Transverse colon (tissue), 4 donors: ENCODE measurements around the gene MFSD12. TPM values are rescaled to one million over a fixed set of nuclear protein-coding genes. Genes with fewer than 3 reads are reported as not detected.
"Not testable (repeated sequence)": the region's sequence is repeated elsewhere in the genome, so short reads cannot be mapped to it uniquely, and the experiment has no call there.

ENCODE experiments used
- DNase-seq: peaks from one replicate; pipeline ENCODE4 v3.0.0-alpha.2; 2019
- H3K27ac ChIP-seq, 4 donors: fragments of 200-600 bp; sonication (generic); 2 replicates each; pipeline ENCODE4 v1.5.1; 2016 to 2018; ENCODE audit warnings: inconsistent platforms in 4 of 4
- H3K27me3 ChIP-seq: fragments of 200-600 bp; sonication (generic); 2 replicates; pipeline ENCODE4 v1.5.1; 2017; ENCODE audit warnings: inconsistent platforms
- H3K36me3 ChIP-seq, 4 donors: fragments of 200-600 bp; sonication (generic); 2 replicates each; pipeline ENCODE4 v1.5.1; 2017 to 2019; ENCODE audit warnings: inconsistent platforms in 4 of 4
- H3K4me1 ChIP-seq, 4 donors: fragments of 200-600 bp; sonication (generic); 2 replicates each; pipeline ENCODE4 v1.5.1; 2017 to 2020; ENCODE audit warnings: inconsistent platforms in 4 of 4
- H3K4me3 ChIP-seq, 4 donors: fragments of 200-600 bp; sonication (generic); 1 replicate in 1 of 4; 2 replicates in 3 of 4; pipeline versions ENCODE4 v1.5.1 to v1.6.1; 2017 to 2019; ENCODE audit warnings: inconsistent platforms in 4 of 4
- H3K9me3 ChIP-seq, 2 donors: fragments of 200-600 bp; sonication (generic); 2 replicates each; pipeline ENCODE4 v1.5.1; 2017 to 2019; ENCODE audit warnings: inconsistent platforms in 2 of 2
- EP300 ChIP-seq: sonication (generic); formaldehyde crosslinking; IDR thresholded peaks from one replicate; pipeline ENCODE4 v1.6.1; 2017; ENCODE audit warnings: antibody characterized with exemption, low read depth
- POLR2A ChIP-seq: fragments of 450-650 bp; IDR thresholded peaks from one replicate; pipeline ENCODE4 v1.6.1; 2016; ENCODE audit warnings: antibody characterized with exemption, mild to moderate bottlenecking, moderate library complexity
- POLR2AphosphoS5 ChIP-seq, 3 donors: sonication (generic); formaldehyde crosslinking; IDR thresholded peaks; one replicate each; pipeline ENCODE4 v1.6.1; 2016; ENCODE audit warnings: antibody characterized with exemption in 3 of 3
- WGBS, 2 donors: methylation state at CpG; one replicate each; pipeline ENCODE4 v1.1.5; 2018; ENCODE audit warnings: low coverage in 1 of 2; 5-methylcytosine and 5-hydroxymethylcytosine counted together
- in situ Hi-C, 4 donors: fragments of 200-750 bp; cut with MboI; loops; one replicate each; pipeline versions ENCODE4 v1.15.0 to v1.15.1; 2017; ENCODE audit warnings: low sequenced_read_pairs in 3 of 4, low pct_ligation_motif_present in 1 of 4, low pct_unique_long_range_greater_than_20kb in 1 of 4
- intact Hi-C: fragments of 100-400 bp; cut with DNase I; formaldehyde crosslinking; loops from one replicate; pipeline ENCODE4 v1.15.1; 2023; ENCODE audit warnings: low total_unique reads
- total RNA-seq, 4 donors: library from RNA; depleted of rRNA; stranded (reverse); fragments of >200 nt; gene quantifications; one replicate each; pipeline ENCODE4 v1.1.0, GENCODE V29; 2016
- TF ChIP-seq, protein P1 (sequence below), 5 experiments: fragments of 200-600 bp in 3 of 5; fragments of 450-650 bp in 2 of 5; sonication (generic) in 3 of 5; IDR thresholded peaks; 1 replicate in 2 of 5; 2 replicates in 3 of 5; pipeline ENCODE4 v1.5.1; 2016 to 2017; ENCODE audit warnings: antibody characterized with exemption in 5 of 5, inconsistent platforms in 3 of 5, mild to moderate bottlenecking in 2 of 5, moderate library complexity in 1 of 5

Gene MFSD12
- total RNA-seq, 4 donors from 2014 or later: 35.2 to 214 (median 49.2) TPM

DNA sequence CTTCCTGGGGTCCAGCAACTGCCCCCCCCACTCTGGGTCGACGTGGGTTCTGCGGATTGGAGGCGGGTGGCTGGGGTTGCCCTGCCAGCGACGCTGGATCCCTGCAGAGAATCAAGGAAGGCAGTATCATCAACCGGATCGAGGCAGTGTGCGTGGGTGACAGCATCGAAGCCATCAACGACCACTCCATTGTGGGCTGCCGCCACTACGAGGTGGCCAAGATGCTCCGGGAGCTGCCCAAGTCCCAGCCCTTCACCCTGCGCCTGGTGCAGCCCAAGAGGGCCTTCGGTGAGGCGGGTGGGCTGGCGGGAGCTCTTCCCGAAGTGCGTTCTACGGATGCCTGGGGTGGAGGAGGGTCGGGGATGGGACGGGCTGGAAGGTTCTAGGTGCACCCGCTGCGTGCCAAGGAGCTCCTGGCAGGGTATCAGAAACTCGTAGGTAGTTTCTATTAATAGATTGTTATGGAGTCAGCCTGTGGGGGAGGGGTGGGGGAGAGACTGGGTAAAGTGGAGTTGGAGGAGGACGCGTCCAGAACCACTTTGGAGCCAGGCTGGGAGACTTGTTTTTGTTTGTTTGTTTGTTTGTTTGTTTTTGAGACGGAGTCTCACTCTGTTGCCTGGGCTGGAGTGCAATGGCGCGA is 29.4 kb upstream of the MFSD12 start:
- no peak overlapping the region for H3K27ac ChIP-seq
- in situ Hi-C loops: no loop called here
- intact Hi-C loops: loop anchor here (2.0 kb wide), 1 partner anchor 36 kb away; no protein-coding TSS in a partner anchor
- no peaks in the 10 kb centered on the region for H3K36me3 ChIP-seq
- H3K4me1 ChIP-seq: peaks cover 3 to 17% (median 8%) of the 10 kb centered on the region in 4 donors
- no peak for DNase-seq
- TF ChIP-seq EP300 (no peak), POLR2A (no peak), POLR2AphosphoS5 (IDR thresholded peaks at IDR 0.05) (no peak)
- TF ChIP-seq, protein P1, sequence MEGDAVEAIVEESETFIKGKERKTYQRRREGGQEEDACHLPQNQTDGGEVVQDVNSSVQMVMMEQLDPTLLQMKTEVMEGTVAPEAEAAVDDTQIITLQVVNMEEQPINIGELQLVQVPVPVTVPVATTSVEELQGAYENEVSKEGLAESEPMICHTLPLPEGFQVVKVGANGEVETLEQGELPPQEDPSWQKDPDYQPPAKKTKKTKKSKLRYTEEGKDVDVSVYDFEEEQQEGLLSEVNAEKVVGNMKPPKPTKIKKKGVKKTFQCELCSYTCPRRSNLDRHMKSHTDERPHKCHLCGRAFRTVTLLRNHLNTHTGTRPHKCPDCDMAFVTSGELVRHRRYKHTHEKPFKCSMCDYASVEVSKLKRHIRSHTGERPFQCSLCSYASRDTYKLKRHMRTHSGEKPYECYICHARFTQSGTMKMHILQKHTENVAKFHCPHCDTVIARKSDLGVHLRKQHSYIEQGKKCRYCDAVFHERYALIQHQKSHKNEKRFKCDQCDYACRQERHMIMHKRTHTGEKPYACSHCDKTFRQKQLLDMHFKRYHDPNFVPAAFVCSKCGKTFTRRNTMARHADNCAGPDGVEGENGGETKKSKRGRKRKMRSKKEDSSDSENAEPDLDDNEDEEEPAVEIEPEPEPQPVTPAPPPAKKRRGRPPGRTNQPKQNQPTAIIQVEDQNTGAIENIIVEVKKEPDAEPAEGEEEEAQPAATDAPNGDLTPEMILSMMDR (IDR thresholded peaks at IDR 0.05): no peak
- H3K9me3 ChIP-seq: no peaks in the 10 kb centered on the region
- 75% methylated on average over 31 of the region's 31 CpGs; no CpG with 5 or more reads in 1 of the 2 donors for WGBS, 2 donors
- H3K27me3 ChIP-seq: peaks cover 29% of the 10 kb centered on the region
- no peak overlapping the region for H3K4me3 ChIP-seq

GRCh38 chr19:3586127-3586626 is 28.8 kb upstream of the MFSD12 start:
- intact Hi-C loops (loop anchor here (2.0 kb wide), 1 partner anchor 37 kb away; no protein-coding TSS in a partner anchor), in situ Hi-C loops (no loop called here)
- no peak for DNase-seq
- H3K4me3 ChIP-seq: peak overlapping the region in 3 of 4 donors; percentile 16 to 42 (median 24)
- peaks cover 29% of the 10 kb centered on the region for H3K27me3 ChIP-seq
- WGBS, 2 donors: 44% methylated on average over 7 of the region's 16 CpGs; no CpG with 5 or more reads in 1 of the 2 donors
- H3K9me3 ChIP-seq: no peaks in the 10 kb centered on the region
- peaks cover 3 to 17% (median 8%) of the 10 kb centered on the region in 4 donors for H3K4me1 ChIP-seq
- no peak for TF ChIP-seq EP300
- TF ChIP-seq, protein P1 (IDR thresholded peaks at IDR 0.05): peak; percentile 41 to 49 (median 44)
- no peaks in the 10 kb centered on the region for H3K36me3 ChIP-seq
- no peak overlapping the region for H3K27ac ChIP-seq

- no peaks in the 10 kb centered on the region for H3K36me3 ChIP-seq
- in situ Hi-C loops (no loop called here), intact Hi-C loops (loop anchor here (2.0 kb wide), 1 partner anchor 37 kb away; no protein-coding TSS in a partner anchor)
- H3K9me3 ChIP-seq: no peaks in the 10 kb centered on the region
- no peak for DNase-seq
- WGBS, 2 donors: 37% methylated on average over 19 of the region's 84 CpGs; no CpG with 5 or more reads in 1 of the 2 donors
- TF ChIP-seq EP300 (no peak), POLR2AphosphoS5 (IDR thresholded peaks at IDR 0.05) (no peak), POLR2A (no peak)
- TF ChIP-seq, protein P1 (IDR thresholded peaks at IDR 0.05): no peak
- H3K27me3 ChIP-seq: peaks cover 29% of the 10 kb centered on the region
- H3K4me3 ChIP-seq: peak within 1 kb of the TSS in 3 of 4 donors; percentile 16 to 42 (median 24)
- peaks cover 3 to 17% (median 9%) of the 10 kb centered on the region in 4 donors for H3K4me1 ChIP-seq
- H3K27ac ChIP-seq: no peak within 1 kb of the TSS
Measured at GRCh38 chr19:3585301-3586126, 28.1 kb upstream of the MFSD12 start, which contains the start of gene GIPC3. GIPC3 (plus strand) TSS chr19:3585478; CDS start chr19:3585598, 120 bp downstream.

GRCh38 chr19:3584036-3584802 is 26.8 kb upstream of the MFSD12 start:
- H3K9me3 ChIP-seq, DNase-seq, H3K36me3 ChIP-seq, in situ Hi-C loops, H3K4me3 ChIP-seq, intact Hi-C loops, H3K27ac ChIP-seq: not testable (repeated sequence)
- 73 to 88% methylated on average over 5 to 15 of the region's 15 CpGs for WGBS, 2 donors
- Histone ChIP-seq H3K4me1 (peaks cover 3 to 17% (median 11%) of the 10 kb centered on the region in 4 donors), H3K27me3 (peaks cover 29% of the 10 kb centered on the region)

- intact Hi-C loops: not testable (repeated sequence)
- 86% methylated on average over 4 of the region's 4 CpGs; no CpG with 5 or more reads in 1 of the 2 donors for WGBS, 2 donors
Measured at GRCh38 chr19:3581792-3582191, 24.4 kb upstream of the MFSD12 start.

More at GRCh38 chr19:3581792-3582191, 24.4 kb upstream of the MFSD12 start:
- H3K9me3 ChIP-seq, H3K36me3 ChIP-seq, H3K4me3 ChIP-seq, H3K27ac ChIP-seq, DNase-seq, in situ Hi-C loops: not testable (repeated sequence)
- H3K27me3 ChIP-seq: peaks cover 28% of the 10 kb centered on the region
- H3K4me1 ChIP-seq: peaks cover 6 to 31% (median 20%) of the 10 kb centered on the region in 4 donors
